ENCODE measurements around the gene NDNF. TPM values are rescaled to one million over a fixed set of nuclear protein-coding genes. Genes with fewer than 3 reads are reported as not detected.

NDNF gene
- total RNA-seq (10 to 100 TPM in 3 of 9 donors, 1 to 10 TPM in 6; 3.0 to 11.2 (median 8.2) TPM), polyA plus RNA-seq (1 to 10 TPM; 2.8 to 6.7 TPM)
- long read RNA-seq, donor 1, transcript NDNF-201 (4 exons, 2,885 nt): major isoform, 7 of 7 reads
- long read RNA-seq, donor 1, partial matches to known transcripts: 0 of 7 reads
- long read RNA-seq, donor 1, other reads (novel, unspliced or antisense): 0 of 7 reads
- long read RNA-seq, donor 2, transcript NDNF-201 (4 exons, 2,885 nt): major isoform, 5 of 8 reads
- long read RNA-seq, donor 2, partial matches to known transcripts: 1 of 8 reads
- long read RNA-seq, donor 2, other reads (novel, unspliced or antisense): 2 of 8 reads
- long read RNA-seq, donor 3, transcript NDNF-201 (4 exons, 2,885 nt): major isoform, 7 of 10 reads
- long read RNA-seq, donor 3, partial matches to known transcripts: 0 of 10 reads
- long read RNA-seq, donor 3, other reads (novel, unspliced or antisense): 3 of 10 reads

- Histone ChIP-seq H3K27ac (peak within 1 kb of the TSS in 11 of 12 donors; percentile 39 to 84 (median 70)), H3K4me1 (peaks cover 0 to 25% (median 0%) of the 10 kb centered on the region in 12 donors), H3K4me3 (peak within 1 kb of the TSS; percentile 50 to 83 (median 66)), H3K27me3 (peaks cover 0 to 56% (median 0%) of the 10 kb centered on the region in 9 donors), H3K36me3 (no peaks in the 10 kb centered on the region), H3K9me3 (no peaks in the 10 kb centered on the region)
- ATAC-seq: peak; percentile 45 to 80 (median 72)
- 0 to 1% (median 1%) methylated on average over 54 to 76 of the region's 76 CpGs for WGBS, 4 donors
- no peak for TF ChIP-seq POLR2A (IDR thresholded peaks at IDR 0.05)
- peak in 1 of 12 donors; percentile 4 for TF ChIP-seq CTCF (IDR thresholded peaks at IDR 0.05)
- peak; percentile 38 to 72 (median 48) for DNase-seq
- intact Hi-C loops (cut with DNase I): loop anchor here in 9 of 10 donors (5.0 to 10.0 kb wide), 4 partner anchors 48 to 158 kb away; partner anchors contain the start of gene PRDM5 (in 8 of the 9)
These were observed at the start of gene NDNF for GRCh38 chr4:121072224-121073003. TSS of gene NDNF (minus strand) at chr4:121072535. CDS start at chr4:121045837, 26,698 bp downstream.

- no peak for ATAC-seq
- Histone ChIP-seq H3K27ac (no peak overlapping the region), H3K4me1 (no peaks in the 10 kb centered on the region), H3K27me3 (peaks cover 0 to 4% (median 0%) of the 10 kb centered on the region in 9 donors), H3K9me3 (no peaks in the 10 kb centered on the region), H3K36me3 (no peaks in the 10 kb centered on the region), H3K4me3 (no peak overlapping the region)
- DNase-seq: no peak
- intact Hi-C loops (cut with DNase I): no loop called here
- 76 to 80% (median 78%) methylated on average over 1 of the region's 1 CpG for WGBS, 4 donors
- TF ChIP-seq CTCF (IDR thresholded peaks at IDR 0.05) (no peak), POLR2A (IDR thresholded peaks at IDR 0.05) (no peak)
These were observed 47.4 kb upstream of the NDNF start for GRCh38 chr4:121119715-121120114.

GRCh38 chr4:121118344-121118743 lies 46.0 kb upstream of the NDNF start:
- intact Hi-C loops (cut with DNase I): no loop called here
- H3K36me3 ChIP-seq: no peaks in the 10 kb centered on the region
- WGBS, 4 donors: 31 to 52% (median 46%) methylated on average over 2 of the region's 2 CpGs
- ATAC-seq: no peak
- no peak for DNase-seq
- H3K4me3 ChIP-seq: no peak overlapping the region
- H3K27ac ChIP-seq: no peak overlapping the region
- no peak for TF ChIP-seq CTCF (IDR thresholded peaks at IDR 0.05)
- TF ChIP-seq POLR2A (IDR thresholded peaks at IDR 0.05): no peak
- H3K27me3 ChIP-seq: peaks cover 0 to 4% (median 0%) of the 10 kb centered on the region in 9 donors
- no peaks in the 10 kb centered on the region for H3K9me3 ChIP-seq
- no peaks in the 10 kb centered on the region for H3K4me1 ChIP-seq

- no peak for DNase-seq
- H3K36me3 ChIP-seq: no peaks in the 10 kb centered on the region
- TF ChIP-seq POLR2A (IDR thresholded peaks at IDR 0.05) (no peak), CTCF (IDR thresholded peaks at IDR 0.05) (no peak)
- H3K4me3 ChIP-seq: no peak overlapping the region
- WGBS, 4 donors: 79 to 94% (median 88%) methylated on average over 1 of the region's 1 CpG
- intact Hi-C loops (cut with DNase I): loop anchor here in 2 of 10 donors (5.0 kb wide), 1 partner anchor 957 kb away; no protein-coding TSS in a partner anchor
- no peaks in the 10 kb centered on the region for H3K9me3 ChIP-seq
- H3K27ac ChIP-seq: no peak overlapping the region
- ATAC-seq: no peak
- H3K27me3 ChIP-seq: peaks cover 0 to 4% (median 0%) of the 10 kb centered on the region in 9 donors
- H3K4me1 ChIP-seq: no peaks in the 10 kb centered on the region
These were observed 42.4 kb upstream of the NDNF start for GRCh38 chr4:121114756-121115155.

Measured in heart left ventricle (tissue), 16 donors.